ENCODE results near the gene BAD.
"Not testable (repeated sequence)": the region's sequence is repeated elsewhere in the genome, so short reads cannot be mapped to it uniquely, and the experiment has no call there.

The BAD gene

GRCh38 chr11:64246871-64247728 is 37.4 kb downstream of the BAD start, which contains the start of gene PPP1R14B:
Gene PPP1R14B, minus strand, starts transcription at chr11:64246943. Its CDS starts 270 bp downstream, at chr11:64246673.
- DNase-seq (ENCODE audit: low read depth in 2 of 2, low spot score in 1 of 2) = no peak

DNA sequence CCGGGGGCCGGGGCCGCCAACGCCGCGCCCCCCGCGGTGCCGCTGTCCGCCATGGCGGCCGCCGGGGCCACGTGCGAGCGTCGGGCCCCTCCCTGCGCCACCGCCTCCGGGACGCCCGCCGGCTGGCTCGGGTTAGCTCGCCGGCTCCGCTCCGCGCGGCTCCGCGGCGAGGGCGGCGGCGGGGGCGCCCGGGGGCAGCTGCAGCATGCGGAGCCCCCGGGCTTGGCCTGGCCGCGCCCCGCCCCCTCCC is 37.9 kb downstream of the BAD start:
- DNase-seq (ENCODE audit: low read depth in 2 of 2, low spot score in 1 of 2) = not testable (repeated sequence)

- peak in 1 of 2 donors; percentile 39 for DNase-seq (ENCODE audit: low read depth in 2 of 2, low spot score in 1 of 2)
These were observed 38.5 kb downstream of the BAD start for GRCh38 chr11:64245797-64246620.

GRCh38 chr11:64245401-64245796 is 39.1 kb downstream of the BAD start:
- no peak for DNase-seq (ENCODE audit: low read depth in 2 of 2, low spot score in 1 of 2)

- no peak for DNase-seq (ENCODE audit: low read depth in 2 of 2, low spot score in 1 of 2)
These were observed 39.5 kb downstream of the BAD start for GRCh38 chr11:64244966-64245365.

GRCh38 chr11:64244107-64244506 is 40.4 kb downstream of the BAD start:
- no peak for DNase-seq (ENCODE audit: low read depth in 2 of 2, low spot score in 1 of 2)

- DNase-seq (ENCODE audit: low read depth in 2 of 2, low spot score in 1 of 2) = no peak
These were observed 41.1 kb downstream of the BAD start for GRCh38 chr11:64243236-64243854.

DNA sequence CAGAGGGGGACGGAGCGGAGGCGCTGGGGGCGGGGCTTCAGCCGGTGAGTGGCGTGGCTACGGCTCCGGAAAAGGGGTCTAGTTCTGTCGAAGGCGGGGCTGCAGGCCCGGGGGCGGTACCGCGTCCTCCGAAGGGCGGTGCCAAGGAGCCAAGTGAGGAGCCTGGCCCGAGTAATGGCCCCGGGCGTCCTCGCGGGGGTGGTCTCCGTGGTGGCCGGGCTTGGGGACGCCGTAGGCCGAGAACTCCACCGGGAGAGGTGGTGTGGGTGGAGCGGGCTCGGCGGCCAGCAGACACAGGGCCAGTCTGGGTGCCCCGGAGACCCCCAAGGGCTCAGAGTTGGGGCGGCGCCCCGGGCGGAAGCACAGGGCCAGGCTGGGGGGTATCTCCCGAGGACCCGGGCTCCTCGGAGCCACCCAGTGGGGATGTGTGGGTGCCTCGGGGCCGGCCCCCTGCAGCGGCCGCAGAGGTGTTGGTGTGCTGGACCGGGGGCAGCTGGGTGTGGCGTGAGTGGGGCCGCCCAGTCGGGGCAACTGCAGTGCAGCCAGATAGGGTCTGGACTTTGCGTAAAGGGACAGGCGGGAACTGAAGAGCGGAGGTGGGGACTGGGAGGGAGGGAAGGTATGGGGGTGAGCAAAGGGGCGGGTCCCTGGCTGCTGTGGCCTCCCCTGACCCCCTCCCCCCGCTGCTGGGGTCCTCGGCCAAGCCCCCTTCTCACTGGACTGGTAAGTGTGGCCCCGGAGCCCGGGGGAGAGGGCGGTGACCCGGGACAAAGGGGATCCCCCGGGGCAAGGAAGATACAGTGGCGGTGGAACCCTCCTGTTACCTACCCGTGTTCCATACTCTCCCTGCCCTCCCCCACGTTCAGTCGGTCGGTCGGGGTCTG is 42.7 kb downstream of the BAD start:
- no peak for DNase-seq (ENCODE audit: low read depth in 2 of 2, low spot score in 1 of 2)

- DNase-seq (ENCODE audit: low read depth in 2 of 2, low spot score in 1 of 2) = peak; percentile 97 to 99
These were observed 43.3 kb downstream of the BAD start for GRCh38 chr11:64241241-64241490.

GRCh38 chr11:64240435-64241240 is 43.8 kb downstream of the BAD start, which contains the start of gene FKBP2:
Gene FKBP2, plus strand, starts transcription at chr11:64241095. Its CDS starts 1,293 bp downstream, at chr11:64242388.
- peak; percentile 95 to 97 for DNase-seq (ENCODE audit: low read depth in 2 of 2, low spot score in 1 of 2)

- DNase-seq (ENCODE audit: low read depth in 2 of 2, low spot score in 1 of 2) = no peak
These were observed 44.6 kb downstream of the BAD start for GRCh38 chr11:64239662-64240434.

GRCh38 chr11:64238999-64239398 is 45.5 kb downstream of the BAD start:
- DNase-seq (ENCODE audit: low read depth in 2 of 2, low spot score in 1 of 2) = no peak

- no peak for DNase-seq (ENCODE audit: low read depth in 2 of 2, low spot score in 1 of 2)
These were observed 46.4 kb downstream of the BAD start for GRCh38 chr11:64238076-64238475.

DNA sequence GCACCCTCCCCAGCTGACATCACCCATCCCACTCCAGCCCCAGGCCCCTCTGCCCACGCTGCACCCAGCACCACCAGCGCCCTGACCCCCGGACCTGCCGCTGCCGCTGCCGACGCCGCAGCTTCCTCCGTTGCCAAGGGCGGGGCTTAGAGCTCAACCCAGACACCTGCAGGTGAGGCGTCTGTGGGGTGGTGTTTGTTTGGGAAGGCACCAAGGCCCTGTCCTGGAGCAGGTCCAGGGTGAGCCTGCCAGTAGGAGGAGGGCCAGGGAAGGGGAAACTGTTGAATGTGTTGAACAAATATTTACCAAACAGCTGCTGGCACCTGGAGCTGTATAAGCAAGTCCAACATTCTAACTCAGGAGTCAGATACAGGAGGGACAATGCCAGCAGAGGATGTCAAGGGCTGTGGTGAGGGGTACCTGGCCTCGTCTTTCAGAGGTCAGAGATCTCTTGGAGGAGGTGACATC is 46.9 kb downstream of the BAD start:
- DNase-seq (ENCODE audit: low read depth in 2 of 2, low spot score in 1 of 2) = no peak

DNA sequence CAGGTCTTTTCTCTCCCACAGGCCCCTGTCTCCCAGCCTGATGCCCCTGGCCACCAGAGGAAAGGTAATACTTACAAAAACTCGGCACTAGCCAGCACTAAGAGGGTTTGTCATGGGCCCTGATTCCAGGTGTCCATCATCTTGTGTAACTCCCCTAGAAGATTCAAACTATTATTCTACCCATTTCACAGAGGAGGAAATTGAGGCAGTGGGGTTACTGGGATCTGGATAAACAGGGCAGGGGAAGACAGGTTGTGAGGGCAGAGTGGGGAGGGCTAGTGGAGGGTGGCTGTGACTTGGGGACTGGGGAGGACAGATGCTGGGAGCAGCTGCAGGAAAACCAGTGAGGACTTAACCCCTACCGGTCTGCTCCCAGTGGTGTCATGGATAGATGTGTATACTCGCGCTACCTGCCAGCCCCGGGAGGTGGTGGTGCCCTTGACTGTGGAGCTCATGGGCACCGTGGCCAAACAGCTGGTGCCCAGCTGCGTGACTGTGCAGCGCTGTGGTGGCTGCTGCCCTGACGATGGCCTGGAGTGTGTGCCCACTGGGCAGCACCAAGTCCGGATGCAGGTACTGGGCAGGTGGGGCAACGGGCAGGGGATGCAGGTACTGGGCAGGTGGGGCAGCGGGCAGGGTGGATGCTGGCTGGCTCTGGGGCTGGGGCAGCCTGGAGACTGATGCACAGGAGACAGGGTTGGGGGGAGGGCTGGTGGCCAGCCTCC is 48.9 kb downstream of the BAD start:
- DNase-seq (ENCODE audit: low read depth in 2 of 2, low spot score in 1 of 2) = no peak

GRCh38 chr11:64234647-64235379 is 49.7 kb downstream of the BAD start:
- no peak for DNase-seq (ENCODE audit: low read depth in 2 of 2, low spot score in 1 of 2)

GRCh38 chr11:64233913-64234586 is 50.4 kb downstream of the BAD start, which contains the start of gene VEGFB:
Gene VEGFB, plus strand, starts transcription at chr11:64234584. Its CDS starts 250 bp downstream, at chr11:64234834.
- DNase-seq (ENCODE audit: low read depth in 2 of 2, low spot score in 1 of 2) = peak in 1 of 2 donors; percentile 58

All from stimulated activated CD8-positive, alpha-beta memory T cell treated with anti-CD3 and anti-CD28 coated beads, Interleukin-4, amount 100 ng/mL, for 1 hour (primary cell).